Left lobe of liver (tissue), 2 donors: ENCODE data around the gene KRR1. TPM values are rescaled to one million over a fixed set of nuclear protein-coding genes. Genes with fewer than 3 reads are reported as not detected.

ENCODE experiments used
- ATAC-seq: fragments of 200-7000 bp; cut with Tn5 transposase; one replicate; pipeline ENCODE4 v1.9.1; 2020; ENCODE audit warnings: mild to moderate bottlenecking, moderate library complexity
- DNase-seq: peaks from one replicate; pipeline ENCODE4 v3.0.0-alpha.2; 2020; ENCODE audit warnings: low spot score
- total RNA-seq: library from RNA; stranded (reverse); gene quantifications from one replicate; pipeline ENCODE4 v1.2.1, GENCODE V29; 2021
- donor health status: DM: no; HTN: no; CAD: no; lungs with moderate emphysema.
- donor health status: DM: no; HTN: yes; CAD: no.

KRR1 gene
- total RNA-seq = 18.7 TPM

DNA sequence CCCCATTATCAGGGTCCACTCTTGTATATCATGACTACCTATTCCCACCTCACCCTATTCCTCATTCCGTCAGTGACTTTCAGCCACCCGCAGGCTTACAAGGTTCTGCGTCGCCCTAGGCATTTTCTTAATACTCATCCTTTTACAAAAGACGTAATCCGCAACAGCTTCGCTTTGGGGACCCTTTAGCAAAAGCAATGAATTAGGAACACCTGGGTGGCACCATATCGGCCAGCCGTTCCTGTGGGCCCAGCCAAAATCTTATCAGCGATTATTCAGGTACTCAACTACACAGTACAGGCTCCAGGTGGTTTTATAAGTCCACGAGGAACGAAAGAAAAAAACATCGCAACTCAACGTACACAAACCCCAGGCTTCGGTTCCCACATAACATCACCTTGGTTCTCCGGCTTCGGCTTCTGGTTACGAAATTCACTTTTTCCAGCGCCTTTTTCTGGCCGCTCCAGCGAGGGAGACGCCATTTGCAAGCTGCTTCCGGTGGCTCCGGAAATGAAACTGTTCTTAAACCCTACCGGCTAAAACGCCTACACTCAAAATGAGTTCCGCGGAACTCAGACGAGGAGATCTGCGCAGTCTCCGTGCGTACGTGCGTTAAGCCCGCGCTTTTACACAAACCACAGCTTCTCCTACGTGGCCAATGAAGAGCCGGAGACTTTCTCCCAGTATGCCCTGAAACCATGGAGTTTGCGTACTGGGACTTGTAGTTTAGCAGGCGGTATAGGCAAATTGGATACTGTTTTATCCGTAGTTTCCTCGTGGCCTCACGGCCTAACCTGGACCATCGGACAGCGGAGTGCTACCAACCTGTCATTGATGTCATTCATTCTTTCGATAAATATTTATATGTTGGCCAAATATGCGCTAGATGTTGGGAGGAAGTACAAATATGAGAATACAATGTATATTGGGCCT lies at the start of gene KRR1:
KRR1 (minus strand) TSS at position 494 of the 933 bp plus-strand sequence; CDS start at position 482, 12 bp downstream.
- ATAC-seq = peak; percentile 98
- DNase-seq = peak; percentile 95

DNA sequence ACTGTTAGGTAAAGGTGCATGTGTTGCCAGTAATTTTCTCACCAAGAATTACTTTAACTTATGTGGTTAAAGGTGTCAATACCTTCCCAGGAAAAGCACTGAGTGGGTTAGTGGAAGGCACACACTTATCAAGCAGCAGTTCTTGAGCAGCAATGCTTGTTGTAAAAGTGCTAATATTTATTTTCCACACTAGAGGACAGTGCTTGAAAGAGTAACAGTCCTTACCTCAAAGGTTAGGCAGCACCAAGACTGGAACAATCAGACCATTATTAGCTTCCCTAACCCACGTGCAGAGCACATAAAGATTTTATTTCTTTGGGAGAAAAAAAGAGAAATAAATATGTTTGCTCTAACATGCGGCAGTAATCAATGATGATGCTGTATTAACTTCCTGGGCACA lies 48.8 kb upstream of the KRR1 start:
- ATAC-seq (peak; percentile 71), DNase-seq (no peak)

DNA sequence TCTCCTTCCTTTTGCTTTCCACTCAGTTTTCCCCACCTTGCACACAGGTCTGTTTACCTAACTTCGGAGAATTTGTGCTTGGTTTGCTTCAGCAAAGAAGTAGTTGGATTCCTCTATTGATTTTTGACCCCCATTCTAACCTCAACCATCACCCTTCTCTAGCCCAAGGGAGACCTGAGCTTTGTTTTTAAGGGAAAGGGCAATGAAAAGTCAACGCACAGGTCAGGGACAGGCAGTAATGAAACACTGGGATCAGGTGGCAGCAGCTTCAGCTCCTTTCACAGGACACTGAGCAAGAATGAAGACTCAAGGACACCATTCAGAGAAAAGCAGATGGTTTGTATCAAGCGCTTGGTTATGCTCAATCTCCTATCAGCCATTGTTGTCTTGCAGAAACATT lies 46.9 kb upstream of the KRR1 start:
- ATAC-seq = no peak

DNA sequence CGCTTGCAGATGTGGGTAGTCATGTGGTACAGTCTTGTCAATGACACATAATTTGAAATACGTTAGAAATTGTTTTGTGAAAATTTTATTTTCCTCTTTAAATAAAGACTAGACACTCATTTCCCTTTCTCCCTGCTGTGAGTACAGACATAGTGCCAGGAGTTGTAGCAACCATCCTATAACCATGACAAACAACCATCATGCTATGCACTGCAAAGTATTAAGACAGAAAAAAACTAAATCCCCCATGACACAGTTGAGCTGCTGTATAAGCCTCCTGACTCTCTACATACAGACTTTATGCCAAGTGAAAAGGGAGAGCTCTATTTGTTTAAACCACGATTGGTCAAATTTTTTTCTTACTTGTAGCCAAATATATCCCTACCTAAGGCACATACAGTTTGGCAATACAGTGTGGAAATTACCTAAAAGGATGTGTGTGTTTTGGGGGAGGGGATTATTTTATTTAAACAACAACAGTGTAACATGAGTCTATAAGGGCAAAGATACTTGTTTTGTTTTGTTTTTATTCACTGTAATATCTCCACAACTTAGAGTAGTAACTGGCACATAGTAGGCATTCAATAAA lies 45.0 kb upstream of the KRR1 start:
- no peak for ATAC-seq
- DNase-seq = no peak

More for the DNA sequence above, 46.9 kb upstream of the KRR1 start:
- no peak for DNase-seq

DNA sequence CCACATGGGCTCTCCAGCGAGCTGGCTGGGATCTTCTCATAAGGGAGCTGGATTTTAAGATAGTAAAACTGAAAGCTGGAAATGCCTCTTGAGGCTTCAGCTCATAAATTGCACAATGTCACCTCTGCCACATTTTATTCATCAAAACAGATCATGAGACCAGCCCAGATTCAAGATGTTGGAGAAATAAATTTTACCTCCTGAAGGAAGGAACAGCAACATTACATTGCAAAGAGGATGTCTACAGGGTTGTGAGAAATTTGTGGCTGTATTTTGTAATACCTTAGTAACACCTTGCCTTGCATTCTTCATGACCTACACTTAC lies 43.1 kb upstream of the KRR1 start:
- DNase-seq = no peak
- peak; percentile 31 for ATAC-seq

DNA sequence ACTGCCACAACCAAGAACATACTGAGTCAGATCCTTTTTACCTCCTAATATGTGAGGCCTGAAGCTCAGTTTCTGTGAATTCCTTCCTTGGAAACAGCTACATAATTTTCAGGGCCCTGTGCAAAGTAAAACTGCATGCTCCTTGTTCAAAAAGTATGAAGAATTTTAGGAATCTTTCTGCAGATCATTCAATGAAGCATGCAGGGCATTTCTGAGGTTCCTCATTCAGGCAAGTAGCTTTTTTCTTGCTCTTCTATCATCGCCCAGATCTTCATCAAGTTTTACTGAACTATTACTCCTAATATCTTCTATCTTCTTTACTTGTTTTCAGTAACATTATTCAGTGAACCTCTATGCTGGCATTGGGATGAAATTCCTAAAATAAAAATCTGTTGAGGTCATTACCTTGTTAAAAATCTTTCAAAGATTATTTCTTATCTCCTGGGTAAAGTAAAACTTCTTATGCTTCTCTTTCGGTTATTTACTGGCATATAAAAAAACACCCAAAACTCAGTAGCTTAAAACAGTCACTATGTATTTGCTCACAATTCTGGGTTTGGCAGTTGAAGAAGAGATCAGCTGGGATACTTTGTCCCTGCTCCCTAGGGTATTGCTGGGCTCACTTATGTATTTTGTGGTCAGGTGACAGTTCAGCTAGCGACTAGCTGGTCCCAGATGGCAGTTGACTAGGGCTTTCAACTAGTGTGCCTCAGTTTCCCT lies 42.6 kb upstream of the KRR1 start:
- DNase-seq (no peak), ATAC-seq (peak; percentile 67)

DNA sequence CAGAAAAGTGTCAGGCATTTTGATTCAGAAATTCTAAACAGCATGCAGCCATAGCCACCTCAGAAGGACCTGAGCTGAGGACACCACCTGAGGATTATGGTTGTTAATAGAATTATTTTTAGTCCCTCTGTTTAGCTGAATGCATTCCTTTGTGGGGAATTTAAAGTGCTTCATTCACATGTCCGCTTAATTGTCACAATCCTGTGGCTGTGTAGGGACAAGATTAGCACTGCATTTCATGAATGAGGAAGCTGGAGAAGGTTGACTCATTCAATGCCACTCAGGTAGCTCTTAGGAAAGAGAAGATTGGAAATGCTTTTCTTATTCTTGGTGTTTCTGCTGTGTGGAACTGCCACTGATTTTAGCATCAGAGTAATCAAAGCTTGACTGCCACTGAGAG lies 42.0 kb upstream of the KRR1 start:
- DNase-seq (no peak), ATAC-seq (no peak)

DNA sequence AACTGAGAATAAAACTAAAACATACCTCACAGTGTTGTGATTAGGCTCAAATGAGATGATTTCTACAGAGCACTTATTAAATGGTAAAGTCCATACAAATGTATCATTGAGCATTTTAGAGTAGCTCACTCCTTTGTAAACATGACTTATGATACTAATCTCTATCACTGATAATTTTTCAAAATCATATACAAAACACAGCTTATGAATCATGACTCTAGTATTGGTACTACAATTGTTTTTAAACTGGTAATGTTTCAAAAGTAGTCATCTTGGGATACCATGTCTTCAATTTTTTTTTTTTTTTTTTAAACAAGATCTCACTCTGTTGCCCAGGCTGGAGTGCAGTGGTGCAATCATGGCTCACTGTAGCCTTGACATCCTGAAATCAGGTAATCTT lies 40.1 kb upstream of the KRR1 start:
- ATAC-seq (no peak), DNase-seq (no peak)

DNA sequence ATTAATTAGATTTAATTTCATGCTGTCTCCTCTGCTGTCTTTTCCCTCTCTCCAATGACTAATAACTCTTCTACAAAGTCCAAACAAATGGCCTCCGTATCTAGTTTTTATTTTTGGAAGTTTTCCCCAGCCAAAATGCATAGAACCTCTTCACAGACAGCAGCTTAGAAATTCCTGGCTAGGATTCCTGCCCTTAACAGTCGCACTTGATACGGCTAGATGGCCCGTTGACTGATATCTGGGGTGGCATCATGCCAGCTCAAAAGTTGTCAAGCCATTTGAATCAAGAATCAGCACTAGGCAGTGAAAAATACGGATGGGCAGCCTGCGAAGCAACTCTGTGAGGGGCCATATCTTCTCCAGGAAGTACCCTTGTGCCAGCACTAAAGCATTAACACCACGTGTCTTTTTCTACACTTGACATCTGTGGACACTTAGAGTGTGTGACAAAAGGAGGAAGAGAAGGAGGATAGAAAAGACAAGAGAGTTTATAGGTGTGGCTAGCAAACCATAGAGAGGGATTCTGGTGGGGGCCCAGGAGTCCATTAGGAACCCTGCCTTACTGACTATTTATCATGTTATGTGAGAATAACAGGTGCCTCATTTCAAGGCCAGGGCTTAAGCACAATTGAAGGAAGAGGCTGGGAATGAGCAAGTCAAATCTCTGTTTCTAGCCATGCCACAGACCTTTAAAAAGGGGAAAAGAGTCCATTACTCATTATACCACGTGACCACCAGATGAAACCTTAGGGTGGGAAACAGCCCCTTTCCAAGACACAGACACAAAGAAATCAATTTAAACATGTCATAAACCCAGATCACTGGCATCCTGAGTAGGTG lies 39.2 kb upstream of the KRR1 start:
- no peak for ATAC-seq
- no peak for DNase-seq

DNA sequence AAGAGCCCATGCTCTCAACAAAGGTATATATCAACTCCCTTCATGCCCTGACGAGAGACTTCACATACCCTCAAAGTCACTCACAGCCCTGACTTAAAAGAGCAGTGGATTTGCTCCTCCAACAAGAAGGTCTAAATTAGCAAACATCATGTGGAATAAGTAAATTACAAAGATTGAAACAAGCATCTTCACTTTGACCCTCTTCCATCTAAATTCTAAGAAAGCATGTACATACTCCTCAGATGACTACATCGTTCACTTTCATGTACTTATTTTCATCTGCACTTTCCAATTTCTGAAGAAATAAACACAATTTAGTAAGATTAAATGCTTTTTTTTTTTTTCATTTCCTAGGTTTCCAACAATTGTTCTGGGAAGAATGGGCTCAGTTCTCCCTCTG lies 38.6 kb upstream of the KRR1 start:
- ATAC-seq (no peak), DNase-seq (no peak)

DNA sequence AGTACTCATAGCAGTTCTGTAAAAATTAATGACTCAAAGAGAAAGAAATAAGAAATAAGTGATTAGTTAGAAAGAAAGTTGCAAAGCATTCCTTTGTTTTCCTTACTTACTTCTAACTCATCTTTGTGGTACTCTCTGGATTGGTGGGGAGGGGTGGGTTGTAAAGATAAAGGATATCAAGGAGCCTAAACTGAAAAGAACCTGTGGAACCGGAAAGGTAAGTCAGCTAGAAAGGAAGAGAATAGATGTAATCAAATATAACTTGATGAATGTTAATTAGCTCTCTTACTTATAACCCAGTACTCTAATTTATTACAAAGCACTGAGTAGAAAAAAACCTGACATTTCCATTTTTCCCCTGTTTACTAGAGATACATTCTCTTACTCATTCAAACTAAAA lies 37.5 kb upstream of the KRR1 start:
- ATAC-seq = no peak
- no peak for DNase-seq

DNA sequence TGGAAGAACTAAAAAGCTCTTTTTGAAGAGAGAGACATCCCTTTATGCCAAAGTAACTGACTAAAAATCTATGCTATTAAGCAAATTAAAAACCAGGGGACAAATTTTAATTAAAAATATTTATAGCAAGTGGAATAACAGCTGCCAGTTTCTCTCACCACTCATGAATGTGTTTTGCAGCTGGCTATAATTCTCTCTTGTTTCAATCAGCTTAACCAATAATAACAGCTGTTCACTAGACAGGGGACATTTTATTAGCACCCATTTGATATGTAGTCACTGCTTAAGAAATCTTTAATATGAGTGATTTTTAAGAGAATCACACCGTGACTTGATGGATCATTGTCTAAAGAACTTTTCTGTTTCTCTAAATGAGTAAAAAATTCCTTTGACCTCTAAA lies 34.2 kb upstream of the KRR1 start:
- ATAC-seq (no peak), DNase-seq (no peak)

DNA sequence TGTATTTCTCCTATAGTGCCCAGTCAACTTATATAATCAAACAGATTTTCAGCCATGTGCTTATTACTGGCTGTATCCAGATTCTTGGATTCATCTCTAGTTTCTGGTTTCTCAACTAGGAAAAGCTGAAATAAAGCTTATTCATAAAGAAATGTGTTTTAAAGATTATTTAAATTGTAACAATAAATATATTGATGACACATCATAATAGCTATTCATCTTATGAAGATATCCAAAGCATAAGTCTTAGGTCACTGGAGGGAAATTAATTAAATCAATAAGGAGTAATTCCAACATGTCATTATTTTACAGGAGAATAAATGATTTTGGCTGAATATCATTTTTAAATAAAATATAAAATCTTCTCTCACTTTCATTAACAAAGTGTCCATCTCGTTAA lies 32.1 kb upstream of the KRR1 start:
- ATAC-seq (no peak), DNase-seq (no peak)

DNA sequence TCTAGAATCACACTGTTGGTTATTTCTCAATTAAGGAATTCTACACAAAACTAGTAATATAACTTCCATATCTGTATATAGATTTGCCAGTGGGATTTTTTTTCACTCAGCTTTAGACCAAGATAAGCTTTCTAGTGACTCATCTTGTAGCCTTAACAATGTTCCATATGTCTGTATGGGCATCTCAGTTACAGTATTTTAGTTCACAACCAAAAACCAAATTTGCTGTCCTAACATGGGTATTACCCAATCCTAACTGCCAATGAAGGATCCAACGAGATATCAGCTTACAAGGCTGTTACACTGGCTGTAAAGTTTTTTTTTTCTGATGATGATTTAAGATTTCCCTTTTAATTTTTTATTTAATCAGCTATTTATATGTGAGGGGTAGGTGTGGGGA lies 31.5 kb upstream of the KRR1 start:
- DNase-seq (no peak), ATAC-seq (no peak)

DNA sequence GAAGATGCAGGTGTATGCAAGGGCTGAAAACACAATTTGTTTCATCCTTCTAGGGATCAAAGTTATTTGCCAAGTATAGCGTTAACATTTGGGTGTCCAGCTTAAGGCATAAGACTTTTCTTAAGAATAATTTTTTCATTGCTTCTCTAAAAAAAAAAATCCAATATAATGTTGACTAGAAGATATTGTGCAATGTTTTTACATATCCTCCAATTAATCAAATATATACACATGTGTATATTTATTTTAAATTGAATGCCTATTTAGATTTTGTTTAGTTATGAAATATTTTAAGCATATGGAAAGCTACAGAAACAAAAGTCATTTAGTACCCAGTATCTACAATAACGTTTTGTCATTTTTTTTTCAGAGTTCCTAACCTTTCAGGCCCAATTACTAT lies 28.5 kb upstream of the KRR1 start:
- ATAC-seq (no peak), DNase-seq (no peak)

DNA sequence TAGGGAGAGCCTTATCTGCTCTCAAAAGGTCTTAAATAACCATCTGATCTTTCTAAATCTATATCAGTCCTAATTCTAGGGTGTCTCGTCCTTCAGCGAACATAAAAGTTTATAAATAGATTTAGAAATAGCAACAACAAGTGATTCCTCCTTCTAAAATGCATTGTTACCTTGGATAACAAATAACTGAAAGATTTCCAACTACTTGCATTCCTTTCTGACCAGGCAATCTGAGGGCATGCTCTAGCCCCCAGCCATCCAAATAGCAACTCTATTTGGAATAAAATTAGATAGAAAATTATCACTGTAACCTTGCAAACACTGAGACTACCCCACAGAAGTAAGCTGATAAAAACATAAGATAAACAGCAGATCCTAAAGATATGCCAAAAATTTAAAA lies 21.8 kb upstream of the KRR1 start:
- DNase-seq (no peak), ATAC-seq (no peak)

DNA sequence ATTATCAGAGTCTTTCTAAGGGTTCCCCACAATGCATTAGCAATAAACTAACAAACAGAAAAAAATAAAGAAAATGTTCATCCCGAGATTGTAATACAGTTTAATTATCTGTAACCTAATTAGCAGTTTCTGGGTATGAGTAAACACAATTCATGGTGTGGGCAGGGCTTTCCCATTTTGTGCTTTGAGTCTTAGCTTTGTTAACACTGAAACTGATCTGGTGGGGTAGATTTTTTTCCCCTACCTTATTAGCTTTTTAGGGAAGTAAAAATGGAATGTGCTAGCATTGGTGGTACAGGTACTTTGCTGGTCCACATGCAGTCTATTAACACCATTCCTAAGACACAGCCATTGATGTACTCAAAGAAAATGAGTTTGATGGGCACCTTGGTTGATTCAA lies 18.4 kb upstream of the KRR1 start:
- no peak for DNase-seq
- ATAC-seq = no peak

DNA sequence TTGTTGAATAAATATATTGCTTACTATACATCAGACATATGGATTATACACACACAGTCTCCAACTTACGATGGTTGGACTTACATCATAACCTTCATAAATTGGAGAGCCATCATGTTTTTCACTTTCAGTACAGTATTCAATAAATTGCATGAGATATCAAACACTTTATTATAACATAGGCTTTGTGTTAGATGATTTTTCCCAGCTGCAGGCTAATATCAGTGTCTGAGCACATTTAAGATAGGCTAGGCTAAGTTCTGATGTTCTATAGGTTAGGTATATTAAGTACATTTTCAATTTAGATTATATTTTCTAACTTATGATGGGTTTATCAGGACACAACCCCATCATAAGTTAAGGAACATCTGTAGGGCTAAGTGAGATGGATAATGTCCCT lies 17.9 kb upstream of the KRR1 start:
- ATAC-seq = no peak
- no peak for DNase-seq

DNA sequence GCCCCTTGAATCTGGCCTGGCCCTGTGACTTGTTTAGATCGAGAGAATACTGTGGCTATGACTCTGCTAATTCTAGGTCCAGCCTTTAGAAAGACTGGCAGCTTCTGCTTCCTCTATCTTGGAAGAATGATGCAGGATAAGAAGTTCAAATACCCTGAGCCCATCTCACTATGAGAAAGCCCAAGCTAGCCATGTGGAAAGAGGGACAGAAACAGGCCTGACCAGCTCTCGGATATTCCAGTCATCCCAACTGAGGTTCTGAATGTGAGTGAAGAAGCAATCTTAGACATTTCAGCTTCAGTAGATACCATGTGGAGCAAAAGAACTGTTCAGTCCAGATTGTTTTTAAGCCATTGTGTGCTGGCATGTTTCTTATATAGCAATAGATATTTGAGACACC lies 17.3 kb upstream of the KRR1 start:
- DNase-seq (no peak), ATAC-seq (no peak)

DNA sequence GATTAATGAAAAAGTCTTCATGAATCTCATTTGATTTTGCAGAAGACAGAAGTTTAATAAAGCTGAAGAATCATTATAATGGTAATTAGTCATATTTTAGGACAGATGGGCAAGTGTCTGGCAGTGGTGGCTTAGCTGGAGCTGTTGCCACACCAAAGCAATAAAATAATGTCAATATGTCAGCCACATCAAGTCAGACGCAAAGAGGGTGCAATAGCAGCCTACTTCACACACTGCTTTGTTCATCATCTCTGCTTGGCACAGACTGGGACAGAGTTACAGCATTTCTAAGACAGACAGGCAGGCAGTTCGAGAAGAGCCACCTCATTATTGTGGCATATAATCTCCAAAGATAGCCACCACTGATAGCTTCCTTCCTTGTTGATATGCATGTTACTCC lies 16.9 kb upstream of the KRR1 start:
- no peak for ATAC-seq
- DNase-seq = no peak
